Pancreas (tissue), 10 donors: ENCODE data around the gene SIT1. TPM values are rescaled to one million over a fixed set of nuclear protein-coding genes. Genes with fewer than 3 reads are reported as not detected.

ENCODE experiments used
- ATAC-seq, 4 donors: fragments of 200-7000 bp; cut with Tn5 transposase; one replicate each; pipeline versions ENCODE4 v1.8.0 to v1.9.1; 2020; ENCODE audit warnings: mild to moderate bottlenecking in 4 of 4, moderate library complexity in 4 of 4
- DNase-seq, 6 donors: peaks; one replicate each; pipeline ENCODE4 v3.0.0-alpha.2; 2020
- FAIRE-seq: peaks from 2 replicates; lab custom pipeline; 2012; peaks lifted over from hg19 to GRCh38; lab: Jason Lieb, UNC
- H3K27ac ChIP-seq, 4 donors: fragments of 200-600 bp; sonication (generic); 1 replicate in 3 of 4; 2 replicates in 1 of 4; pipeline versions ENCODE4 v1.5.0 to v1.8.0; 2020
- H3K27me3 ChIP-seq, 4 donors: fragments of 200-600 bp; one replicate each; pipeline ENCODE4 v1.8.0; 2021
- H3K36me3 ChIP-seq, 3 donors: fragments of 200-600 bp; sonication (generic) in 1 of 3; one replicate each; pipeline versions ENCODE4 v1.5.0 to v1.8.0; 2020 to 2021
- H3K4me1 ChIP-seq, 3 donors: fragments of 200-600 bp; one replicate each; pipeline ENCODE4 v1.8.0; 2021
- H3K4me3 ChIP-seq, 4 donors: fragments of 200-600 bp; sonication (generic) in 2 of 4; one replicate each; pipeline versions ENCODE4 v1.5.0 to v1.8.0; 2020 to 2021
- H3K9me3 ChIP-seq, 4 donors: fragments of 200-600 bp; one replicate each; pipeline ENCODE4 v1.8.0; 2021
- CTCF ChIP-seq, 4 donors: fragments of 200-600 bp; sonication (generic) in 3 of 4; IDR thresholded peaks; one replicate each; pipeline versions ENCODE4 v1.5.0 to v1.8.0; 2021; ENCODE audit warnings: antibody characterized with exemption in 4 of 4
- WGBS, 2 donors: extraction: QIAGEN DNeasy Blood & Tissue Kit; methylation state at CpG; one replicate each; pipeline ENCODE4 v1.1.7; 2013; 5-methylcytosine and 5-hydroxymethylcytosine counted together
- intact Hi-C, 3 donors: fragments of 100-400 bp; cut with DNase I; formaldehyde crosslinking; loops; one replicate each; pipeline versions ENCODE4 v1.11.1 to v1.14.2; 2022
- polyA plus RNA-seq, 2 donors: library from polyadenylated mRNA; stranded (reverse); fragments of 200-250 nt; gene quantifications; one replicate each; pipeline ENCODE4 v1.2.3, GENCODE V29; 2013
- total RNA-seq, 6 donors: library from RNA; stranded (reverse); fragmentation: NEBNext Ultra II Directional in 4 of 6; extraction: Animal tissue kit (Norgen Biotek cat#: 25700) in 4 of 6; gene quantifications; one replicate each; pipeline versions ENCODE4 v1.2.1 to v1.2.4, GENCODE V29; 2021 to 2023
- donor health status: healthy with polysubstance abuse.
- donor health status: DM: no; HTN: no; CAD: no; lungs with moderate emphysema.
- donor health status: DM: no; HTN: no; CAD: no.
- donor health status: control.
- donor health status: control.
- donor health status: Bipolar disorder and iron deficiency.
- donor health status: DM: yes; HTN: yes; CAD: no.
- donor health status: DM: no; HTN: no; CAD: no.
- donor health status: DM: no; HTN: no; CAD: no.
- donor health status: DM: yes; HTN: yes; CAD: no.

Gene SIT1
- total and polyA plus RNA-seq, 8 donors = 0.25 to 0.59 (median 0.43) TPM; not detected in 2

GRCh38 chr9:35687972-35688557 is 37.3 kb upstream of the SIT1 start:
- peaks cover 0 to 4% (median 4%) of the 10 kb centered on the region in 3 donors for H3K4me1 ChIP-seq
- no peaks in the 10 kb centered on the region for H3K27me3 ChIP-seq
- intact Hi-C loops = no loop called here
- peak in 2 of 6 donors; percentile 20 to 22 for DNase-seq
- no peaks in the 10 kb centered on the region for H3K36me3 ChIP-seq
- no peak for TF ChIP-seq CTCF (IDR thresholded peaks at IDR 0.05)
- H3K27ac ChIP-seq = no peak overlapping the region
- 90 to 95% methylated on average over 2 of the region's 2 CpGs for WGBS, 2 donors
- no peak for FAIRE-seq
- H3K9me3 ChIP-seq = no peaks in the 10 kb centered on the region
- H3K4me3 ChIP-seq = no peak overlapping the region
- no peak for ATAC-seq

- Histone ChIP-seq H3K27ac (no peak overlapping the region), H3K36me3 (no peaks in the 10 kb centered on the region), H3K4me3 (no peak overlapping the region), H3K4me1 (peaks cover 0 to 4% (median 4%) of the 10 kb centered on the region in 3 donors), H3K27me3 (no peaks in the 10 kb centered on the region), H3K9me3 (no peaks in the 10 kb centered on the region)
- TF ChIP-seq CTCF (IDR thresholded peaks at IDR 0.05) = no peak
- WGBS, 2 donors = 67 to 77% methylated on average over 2 of the region's 2 CpGs
- DNase-seq (peak in 2 of 6 donors; percentile 5 to 34), ATAC-seq (no peak), FAIRE-seq (no peak)
- intact Hi-C loops = no loop called here
Observed at GRCh38 chr9:35687306-35687705, 36.6 kb upstream of the SIT1 start.

GRCh38 chr9:35686222-35687203 is 35.8 kb upstream of the SIT1 start:
- no peak overlapping the region for H3K27ac ChIP-seq

GRCh38 chr9:35685506-35685905 is 34.8 kb upstream of the SIT1 start:
- no peaks in the 10 kb centered on the region for H3K27me3 ChIP-seq

More at GRCh38 chr9:35686222-35687203, 35.8 kb upstream of the SIT1 start:
- H3K4me1 ChIP-seq = peaks cover 0 to 4% (median 4%) of the 10 kb centered on the region in 3 donors
- no peak for ATAC-seq
- intact Hi-C loops = no loop called here
- FAIRE-seq = no peak
- 81 to 82% methylated on average over 11 of the region's 11 CpGs for WGBS, 2 donors
- peak in 2 of 6 donors; percentile 17 to 31 for DNase-seq
- H3K4me3 ChIP-seq = no peak overlapping the region
- H3K36me3 ChIP-seq = no peaks in the 10 kb centered on the region
- TF ChIP-seq CTCF (IDR thresholded peaks at IDR 0.05) = no peak
- H3K9me3 ChIP-seq = no peaks in the 10 kb centered on the region
- H3K27me3 ChIP-seq = no peaks in the 10 kb centered on the region

More at GRCh38 chr9:35685506-35685905, 34.8 kb upstream of the SIT1 start:
- H3K4me1 ChIP-seq = peaks cover 0 to 4% (median 0%) of the 10 kb centered on the region in 3 donors
- no peak overlapping the region for H3K27ac ChIP-seq
- no peaks in the 10 kb centered on the region for H3K9me3 ChIP-seq
- DNase-seq (peak in 1 of 6 donors; percentile 33), FAIRE-seq (no peak), ATAC-seq (no peak)
- H3K36me3 ChIP-seq = no peaks in the 10 kb centered on the region
- no peak overlapping the region for H3K4me3 ChIP-seq
- intact Hi-C loops = no loop called here
- TF ChIP-seq CTCF (IDR thresholded peaks at IDR 0.05) = no peak
- 87 to 88% methylated on average over 13 of the region's 13 CpGs for WGBS, 2 donors
